OCI-LY3 (cell line): ENCODE results near the gene ZNF215.

Experiments
- CTCF ChIP-seq: fragments of 200-600, 300-600 bp; sonication (generic); IDR thresholded peaks from 2 replicates; pipeline ENCODE4 v1.5.1; 2014; ENCODE audit warnings: antibody characterized with exemption, low read length, low read depth
- EZH2phosphoT487 ChIP-seq: fragments of 200-600 bp; shearing (Covaris generic); IDR thresholded peaks from 2 replicates; pipeline ENCODE4 v1.6.1; 2018; ENCODE audit warnings: antibody characterized with exemption, mixed run types, low read depth

- no peak for TF ChIP-seq CTCF
- no peak for TF ChIP-seq EZH2phosphoT487
Observed at GRCh38 chr11:6892400-6892799, 33.8 kb upstream of the ZNF215 start, which contains the start of gene OR2D2.
